ENCODE measurements around the gene CCT5. TPM values are rescaled to one million over a fixed set of nuclear protein-coding genes. Genes with fewer than 3 reads are reported as not detected.
A peak's percentile ranks its signal among the peaks of the same experiment; 100 is the strongest.

CCT5 gene
- polyA plus RNA-seq, 1 of the 3 experiments (the other 2 are of a cell fraction) = 378 TPM

DNA sequence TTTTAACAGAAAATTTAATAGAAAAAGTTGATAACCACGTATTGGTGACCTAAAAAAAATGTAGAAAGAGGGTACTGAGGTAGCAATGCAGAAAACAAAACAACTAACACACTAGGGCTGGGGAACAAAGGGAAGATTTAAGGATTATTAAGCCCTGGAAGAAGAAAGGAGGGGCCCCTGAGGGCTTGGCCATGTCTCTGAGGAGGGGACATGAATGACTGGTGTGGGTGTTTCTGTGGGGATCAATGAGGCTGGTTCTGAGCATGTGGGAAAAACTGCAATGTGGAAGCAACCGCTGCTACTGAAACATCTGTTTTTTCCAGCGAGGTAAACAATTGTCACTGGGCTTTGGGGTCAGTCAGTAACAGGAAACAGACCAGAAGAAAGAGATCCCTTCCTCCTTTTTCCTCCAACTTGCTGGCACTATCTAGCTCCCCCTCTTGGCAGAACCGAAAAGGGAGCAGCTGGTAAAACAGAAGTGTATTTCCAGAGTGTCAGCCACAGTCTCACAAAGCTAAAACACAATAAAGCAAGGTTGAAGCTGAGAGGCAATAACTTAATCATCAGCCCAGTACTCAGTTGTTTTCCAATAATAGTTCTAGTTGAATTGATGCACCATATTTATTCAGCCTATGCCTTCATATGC, 48.7 kb upstream of the CCT5 start:
- Histone ChIP-seq H3K4me3 (ENCODE audit: low read depth in 2 of 2, low read length in 1 of 2) (no peak overlapping the region), H3K9me2 (no peaks in the 10 kb centered on the region), H3K79me2 (ENCODE audit: insufficient read depth) (no peaks in the 10 kb centered on the region), H3F3A (replicated peaks; ENCODE audit: insufficient read depth) (no peaks in the 10 kb centered on the region), H3K4me2 (no peak overlapping the region), H2AFZ (ENCODE audit: low read depth) (no peak overlapping the region), H3K4me1 (ENCODE audit: control insufficient read depth in 1 of 2, insufficient read depth in 2 of 2, low read depth in 1 of 2, low read length in 1 of 2) (no peaks in the 10 kb centered on the region), H3K9me3 (no peaks in the 10 kb centered on the region), H3K36me3 (replicated peaks in 1 of 2; ENCODE audit: control insufficient read depth in 1 of 2, insufficient read depth in 2 of 2, low read length in 1 of 2) (no peaks in the 10 kb centered on the region), H3K27ac (ENCODE audit: low read depth in 2 of 2, low read length in 1 of 2) (no peak overlapping the region), H4K20me1 (ENCODE audit: insufficient read depth) (no peaks in the 10 kb centered on the region), H3K27me3 (ENCODE audit: insufficient read depth) (no peaks in the 10 kb centered on the region), H3K9ac (no peak overlapping the region)
- ChIA-PET POLR2A (no interaction called here), CTCF (interaction anchor here (0.9 to 1.1 kb wide), 2 partner anchors 40 to 1293 kb away, joined by 3 to 4 read pairs; no protein-coding TSS in a partner anchor)
- DNase-seq = no peak
- 57% methylated on average over 4 of the region's 4 CpGs for WGBS (ENCODE audit: low lambda C conversion rate)
- TF ChIP-seq CTCF (IDR thresholded peaks at IDR 0.05) (peak; percentile 37; the same call in 1 of the 2 replicates), MXI1 (IDR thresholded peaks at IDR 0.05; ENCODE audit: low read depth, low read length) (no peak), RAD21 (IDR thresholded peaks at IDR 0.05; ENCODE audit: low read length) (peak; percentile 26; the same call in 1 of the 2 replicates), POLR2AphosphoS5 (IDR thresholded peaks at IDR 0.05; ENCODE audit: low read depth, low read length) (no peak)

DNA sequence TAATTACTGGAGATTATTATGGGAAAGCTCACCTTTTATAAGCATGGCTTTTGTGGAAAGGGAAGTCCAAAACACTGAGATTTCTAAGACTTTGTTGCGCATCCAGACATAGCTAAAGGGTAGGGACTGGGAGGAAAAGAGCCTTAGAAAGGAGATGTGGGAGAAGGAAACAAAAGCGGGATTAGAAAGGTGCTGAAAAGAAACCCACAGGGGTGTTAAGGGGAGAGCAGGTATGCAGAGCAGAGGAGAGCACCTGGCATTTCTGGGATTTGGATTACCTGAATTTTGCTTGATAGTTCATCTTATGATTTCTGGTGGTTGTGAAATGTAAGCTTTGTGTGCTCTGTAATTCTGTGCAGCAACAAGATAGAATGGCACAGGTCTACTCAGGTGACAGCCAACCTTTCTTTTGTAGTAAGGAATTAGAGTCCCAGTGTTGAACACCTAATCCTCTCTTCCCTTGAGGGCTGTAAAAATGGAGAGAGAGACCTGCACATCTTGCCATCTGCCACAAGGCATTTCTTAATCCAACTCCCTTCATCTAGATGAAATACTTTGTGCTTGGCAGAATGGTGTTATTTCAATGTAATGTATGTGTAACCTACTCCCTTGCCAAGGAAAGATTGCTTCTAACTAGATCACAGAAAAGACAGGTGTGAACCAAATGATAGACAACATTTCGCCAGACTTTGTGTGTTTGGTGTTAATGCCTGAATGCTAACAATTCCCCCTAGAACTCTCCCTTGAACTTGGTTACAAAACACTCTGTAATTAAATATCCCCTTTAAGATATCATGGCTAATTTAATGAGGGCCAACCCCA, 47.8 kb upstream of the CCT5 start:
- no peaks in the 10 kb centered on the region for H3K36me3 ChIP-seq (replicated peaks in 1 of 2; ENCODE audit: control insufficient read depth in 1 of 2, insufficient read depth in 2 of 2, low read length in 1 of 2)
- no peak for TF ChIP-seq RXRA (IDR thresholded peaks at IDR 0.05; ENCODE audit: borderline replicate concordance, low read depth)
- DNase-seq = no peak
- H4K20me1 ChIP-seq (ENCODE audit: insufficient read depth) = no peaks in the 10 kb centered on the region
- 75% methylated on average over 3 of the region's 3 CpGs for WGBS (ENCODE audit: low lambda C conversion rate)
- H3K27ac ChIP-seq (ENCODE audit: low read depth in 2 of 2, low read length in 1 of 2) = no peak overlapping the region
- no peak overlapping the region for H3K4me2 ChIP-seq
- no peaks in the 10 kb centered on the region for H3K27me3 ChIP-seq (ENCODE audit: insufficient read depth)
- no peak overlapping the region for H3K9ac ChIP-seq
- H3K4me3 ChIP-seq (ENCODE audit: low read depth in 2 of 2, low read length in 1 of 2) = no peak overlapping the region
- CTCF ChIA-PET = interaction anchor here (0.9 to 1.5 kb wide), 3 partner anchors 31 to 1294 kb away, joined by 3 to 4 read pairs (median 3); no protein-coding TSS in a partner anchor
- H3F3A ChIP-seq (replicated peaks; ENCODE audit: insufficient read depth) = no peaks in the 10 kb centered on the region
- H3K9me2 ChIP-seq = no peaks in the 10 kb centered on the region
- no peaks in the 10 kb centered on the region for H3K4me1 ChIP-seq (ENCODE audit: control insufficient read depth in 1 of 2, insufficient read depth in 2 of 2, low read depth in 1 of 2, low read length in 1 of 2)
- no peak overlapping the region for H2AFZ ChIP-seq (ENCODE audit: low read depth)
- POLR2A ChIA-PET = no interaction called here
- no peaks in the 10 kb centered on the region for H3K9me3 ChIP-seq
- H3K79me2 ChIP-seq (ENCODE audit: insufficient read depth) = no peaks in the 10 kb centered on the region

DNA sequence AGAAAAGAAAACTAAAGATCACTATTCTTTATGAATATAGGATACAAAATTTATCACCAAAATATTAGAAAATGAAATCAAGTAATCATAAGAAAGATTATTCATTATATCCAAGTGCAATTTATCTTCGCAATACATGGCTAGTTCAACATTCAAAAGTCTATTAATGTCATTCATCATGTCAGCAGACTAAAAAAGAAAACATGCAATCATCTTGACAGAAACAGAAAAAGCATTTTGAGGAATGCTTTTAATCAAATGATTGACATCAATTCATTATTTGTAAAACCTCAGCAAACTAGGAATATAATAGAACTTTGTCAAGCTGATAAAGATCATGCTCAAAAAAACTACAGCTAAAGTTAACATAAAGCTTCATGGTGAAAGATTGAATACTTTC, 41.1 kb upstream of the CCT5 start:
- no peaks in the 10 kb centered on the region for H3K79me2 ChIP-seq (ENCODE audit: insufficient read depth)
- no peak overlapping the region for H2AFZ ChIP-seq (ENCODE audit: low read depth)
- no peaks in the 10 kb centered on the region for H3K9me2 ChIP-seq
- ChIA-PET CTCF (no interaction called here), POLR2A (no interaction called here)
- H3K4me1 ChIP-seq (ENCODE audit: control insufficient read depth in 1 of 2, insufficient read depth in 2 of 2, low read depth in 1 of 2, low read length in 1 of 2) = no peaks in the 10 kb centered on the region
- H3K36me3 ChIP-seq (replicated peaks in 1 of 2; ENCODE audit: control insufficient read depth in 1 of 2, insufficient read depth in 2 of 2, low read length in 1 of 2) = no peaks in the 10 kb centered on the region
- no peak for DNase-seq
- H3K4me3 ChIP-seq (ENCODE audit: low read depth in 2 of 2, low read length in 1 of 2) = no peak overlapping the region
- H3K9me3 ChIP-seq = no peaks in the 10 kb centered on the region
- no peak overlapping the region for H3K4me2 ChIP-seq
- no peak overlapping the region for H3K9ac ChIP-seq
- H3K27me3 ChIP-seq (ENCODE audit: insufficient read depth) = no peaks in the 10 kb centered on the region
- TF ChIP-seq MXI1 (IDR thresholded peaks at IDR 0.05; ENCODE audit: low read depth, low read length) (no peak), MEF2A (IDR thresholded peaks at IDR 0.05; ENCODE audit: borderline replicate concordance, low read depth) (no peak), EZH2phosphoT487 (IDR thresholded peaks at IDR 0.05; ENCODE audit: borderline replicate concordance, low read depth) (no peak), JUND (IDR thresholded peaks at IDR 0.05) (no peak), SMC3 (IDR thresholded peaks at IDR 0.05; ENCODE audit: low read depth, low read length) (no peak)
- H3F3A ChIP-seq (replicated peaks; ENCODE audit: insufficient read depth) = no peaks in the 10 kb centered on the region
- H4K20me1 ChIP-seq (ENCODE audit: insufficient read depth) = no peaks in the 10 kb centered on the region
- no peak overlapping the region for H3K27ac ChIP-seq (ENCODE audit: low read depth in 2 of 2, low read length in 1 of 2)
- 87% methylated on average over 1 of the region's 1 CpG for WGBS (ENCODE audit: low lambda C conversion rate)
